GM15510 (cell line): Measurements from ENCODE around the gene CNTN4.

Experiments used
- POLR2A ChIP-seq: IDR thresholded peaks from 3 replicates; pipeline ENCODE4 v1.6.1; 2011; ENCODE audit warnings: borderline replicate concordance; ENCODE audit not compliant: insufficient read length; ENCODE audit errors: extremely low read depth

The CNTN4 gene

DNA sequence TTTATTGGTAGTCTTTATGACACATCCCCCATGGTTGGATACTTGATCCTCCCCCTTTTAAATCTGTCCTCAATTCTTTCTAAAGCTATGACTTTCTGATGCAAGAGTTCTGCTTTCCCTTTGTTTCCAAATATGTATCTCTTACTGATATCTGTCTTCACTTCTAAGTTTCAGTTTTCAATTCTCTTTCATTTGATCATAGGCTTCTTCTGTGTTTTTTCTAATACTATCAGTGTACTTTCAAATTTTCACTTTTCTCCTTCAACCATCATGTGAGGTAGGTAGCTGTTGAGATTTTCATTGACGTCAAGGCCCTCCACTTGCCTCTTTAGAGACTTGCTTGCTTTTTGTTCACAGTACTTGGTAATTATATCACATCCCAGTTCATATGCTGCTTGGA lies 436.5 kb downstream of the CNTN4 start:
- no peak for TF ChIP-seq POLR2A

DNA sequence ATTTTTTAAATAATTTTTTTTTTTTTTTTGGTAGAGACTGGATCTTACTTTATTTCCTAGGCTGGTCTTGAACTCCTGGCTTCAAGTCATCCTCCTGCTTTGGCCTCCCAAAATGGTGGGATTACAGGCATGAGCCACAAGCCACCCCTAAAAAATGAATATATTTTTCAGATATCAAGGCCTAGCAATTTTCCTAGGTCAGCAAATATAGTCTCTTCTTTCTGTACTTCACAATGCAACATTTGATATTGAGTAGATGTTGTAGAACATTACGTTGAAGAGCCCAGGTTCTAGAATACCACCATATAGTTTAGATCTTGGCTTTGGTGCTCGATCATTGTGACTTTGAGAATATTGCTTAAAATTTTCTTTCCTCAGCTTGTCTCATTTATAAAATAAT lies 437.9 kb downstream of the CNTN4 start:
- no peak for TF ChIP-seq POLR2A

DNA sequence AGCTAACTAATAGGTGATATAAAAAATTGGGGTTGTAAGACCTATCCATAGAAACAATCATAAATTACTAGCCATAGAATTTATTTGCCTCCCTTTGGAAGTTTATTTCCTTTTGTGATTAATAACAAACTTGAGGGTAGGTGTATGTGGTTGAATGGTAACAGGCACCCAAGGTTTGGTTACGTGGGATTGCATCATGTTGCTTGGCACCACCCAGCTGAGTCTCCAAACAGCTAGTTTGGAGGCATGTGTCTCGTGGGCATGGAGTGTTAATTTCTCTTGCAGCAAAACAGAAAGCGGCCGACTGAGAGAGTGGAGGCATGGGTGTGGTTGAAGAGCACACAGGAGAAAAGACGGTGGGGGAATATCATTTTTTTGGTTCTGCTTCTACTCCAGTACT lies 441.4 kb downstream of the CNTN4 start:
- TF ChIP-seq POLR2A, result no peak

DNA sequence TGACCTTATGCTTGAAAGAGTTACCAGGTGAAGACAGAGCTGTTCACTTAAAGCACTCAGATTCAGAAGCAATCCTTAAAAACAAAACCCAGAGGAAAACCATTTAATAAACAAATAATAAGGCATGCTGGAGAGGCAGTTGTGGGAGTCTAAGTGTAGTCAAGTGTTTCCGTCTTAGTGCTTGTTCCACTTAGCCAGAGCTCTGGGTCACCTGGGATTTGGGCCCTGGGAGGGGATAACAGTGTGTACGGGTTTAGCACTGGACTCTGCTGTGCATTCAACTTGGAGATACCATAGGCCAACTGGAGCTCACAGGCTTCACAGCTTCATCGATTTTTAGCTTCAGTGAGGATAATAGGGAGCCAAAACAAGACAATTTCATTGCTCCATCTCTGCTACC lies 444.6 kb downstream of the CNTN4 start:
- TF ChIP-seq POLR2A, result no peak

DNA sequence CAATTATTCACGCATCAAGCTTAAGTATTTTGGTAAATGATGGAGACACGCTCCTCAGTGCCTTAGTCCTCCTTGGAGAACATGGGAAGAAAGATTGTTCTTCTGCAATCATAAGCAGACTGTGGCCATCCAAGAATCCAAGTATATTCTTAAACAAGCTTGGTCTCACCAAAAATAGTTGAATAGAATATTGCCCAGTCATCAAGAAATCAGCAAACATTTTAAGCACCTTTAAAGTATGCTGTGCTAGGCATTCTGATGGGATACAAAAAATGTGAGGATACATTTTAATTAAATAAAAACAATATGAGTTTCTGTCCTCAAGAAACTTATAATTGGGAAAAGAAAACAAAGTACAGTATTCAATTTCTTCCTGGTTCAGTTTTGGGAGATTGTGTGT lies 445.5 kb downstream of the CNTN4 start:
- TF ChIP-seq POLR2A, result no peak

DNA sequence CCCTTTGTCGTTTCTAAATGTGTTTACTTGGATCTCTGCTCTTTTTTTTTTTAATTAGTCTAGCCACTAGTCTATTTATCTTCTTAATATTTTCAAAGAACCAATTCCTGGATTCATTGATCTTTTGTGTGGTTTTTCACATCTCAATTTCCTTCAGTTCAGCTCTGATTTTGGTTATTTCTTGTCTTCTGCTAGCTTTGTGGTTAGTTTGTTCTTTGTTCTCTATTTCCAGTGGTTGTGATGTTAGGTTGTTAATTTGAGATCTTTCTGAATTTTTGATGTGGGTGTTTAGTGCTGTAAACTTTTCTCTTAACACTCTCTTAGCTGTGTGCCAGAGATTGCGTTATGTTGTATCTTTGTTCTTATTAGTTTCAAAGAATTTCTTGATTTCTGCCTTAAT lies 446.1 kb downstream of the CNTN4 start:
- TF ChIP-seq POLR2A, result no peak

DNA sequence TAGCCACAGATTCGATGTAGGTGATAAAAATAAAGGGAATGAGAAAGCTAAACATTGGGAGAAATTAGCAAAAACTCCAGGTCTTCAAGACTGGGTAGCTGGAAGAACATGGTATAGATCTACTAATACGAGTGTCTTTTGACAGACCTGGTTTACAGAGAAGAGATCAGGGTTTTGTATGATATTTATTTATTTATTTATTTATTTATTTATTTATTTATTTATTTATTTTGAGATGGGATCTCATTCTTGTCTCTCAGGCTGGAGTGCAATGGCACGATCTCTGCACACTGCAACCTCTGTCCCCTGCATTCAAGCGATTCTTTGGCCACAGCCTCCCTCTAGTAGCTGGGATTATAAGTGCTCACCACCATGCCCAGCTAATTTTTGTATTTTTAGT lies 448.4 kb downstream of the CNTN4 start:
- no peak for TF ChIP-seq POLR2A

DNA sequence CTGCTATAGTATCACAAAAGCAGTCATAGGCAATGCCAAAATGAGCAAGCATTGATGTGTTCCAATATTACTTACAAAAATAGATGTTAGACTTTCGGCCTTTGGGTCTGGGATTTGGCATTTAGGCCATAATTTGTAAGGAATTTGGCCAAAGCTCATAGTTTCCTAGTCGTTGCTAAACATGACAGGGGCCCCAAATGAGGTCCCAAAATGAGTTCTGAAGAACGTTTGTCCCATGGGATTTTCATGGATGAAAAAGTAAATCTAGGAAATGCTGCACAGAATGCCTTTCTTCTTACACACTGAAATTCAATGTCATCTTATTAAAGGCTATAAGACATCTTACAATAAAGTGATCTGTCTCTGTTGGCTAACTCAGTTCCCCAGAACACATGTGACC lies 456.0 kb downstream of the CNTN4 start:
- TF ChIP-seq POLR2A, result no peak

DNA sequence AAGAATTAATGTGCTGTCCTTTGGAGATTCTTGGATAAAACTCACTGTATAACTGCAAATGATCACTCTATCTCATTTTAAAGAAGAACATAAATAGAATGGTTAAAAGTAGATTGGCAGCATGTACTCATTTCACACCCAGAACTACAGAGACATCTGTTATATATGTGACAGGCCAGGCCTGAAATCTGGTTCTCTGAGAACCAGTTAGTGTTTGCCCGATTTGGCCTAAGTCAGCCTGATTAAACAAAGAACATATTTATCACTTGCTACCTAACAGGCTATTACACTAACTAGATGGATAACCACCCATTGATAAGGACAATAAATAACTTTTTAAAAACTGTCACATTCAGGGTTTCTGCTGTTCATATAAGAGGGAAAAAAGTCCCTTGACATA lies 460.1 kb downstream of the CNTN4 start:
- no peak for TF ChIP-seq POLR2A

DNA sequence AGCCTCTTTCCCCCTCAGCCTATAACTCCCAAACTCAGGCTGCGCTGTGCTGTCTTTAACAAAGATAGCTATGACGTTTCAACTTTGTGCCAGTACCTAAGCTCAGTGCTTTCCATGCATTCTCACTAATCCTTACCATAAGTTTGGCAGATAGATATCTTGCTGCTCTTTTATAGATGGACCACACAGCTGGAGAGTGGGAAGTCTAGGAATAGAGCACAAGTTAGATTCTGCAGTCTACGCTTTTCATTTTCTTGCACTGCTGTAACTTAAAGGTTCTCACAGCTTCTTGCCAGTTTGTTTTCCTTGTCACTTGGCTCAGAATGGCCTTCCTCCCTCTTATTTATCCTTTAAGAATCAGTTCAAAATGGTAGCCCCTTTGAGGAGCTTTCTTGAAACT lies 468.8 kb downstream of the CNTN4 start:
- TF ChIP-seq POLR2A, result no peak

DNA sequence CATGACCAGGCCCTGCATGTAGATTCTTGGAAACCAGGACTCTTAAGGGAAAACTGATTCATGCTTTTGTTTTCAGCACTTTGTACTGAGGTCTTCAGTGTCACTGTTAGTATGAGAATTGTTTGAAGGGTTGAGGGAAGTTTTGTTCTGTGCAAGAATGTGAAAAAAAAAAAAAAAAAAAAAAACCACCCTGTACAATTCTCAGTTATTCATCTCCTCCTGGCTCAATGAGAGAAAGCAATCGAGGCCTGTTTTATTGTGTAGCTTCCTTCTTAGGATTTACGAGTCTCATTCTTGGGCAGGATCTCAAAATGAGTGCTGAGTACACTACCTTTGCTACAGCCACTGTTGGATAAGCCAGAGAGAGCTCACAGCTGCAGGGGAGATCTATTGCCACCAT lies 469.5 kb downstream of the CNTN4 start:
- TF ChIP-seq POLR2A, result no peak

DNA sequence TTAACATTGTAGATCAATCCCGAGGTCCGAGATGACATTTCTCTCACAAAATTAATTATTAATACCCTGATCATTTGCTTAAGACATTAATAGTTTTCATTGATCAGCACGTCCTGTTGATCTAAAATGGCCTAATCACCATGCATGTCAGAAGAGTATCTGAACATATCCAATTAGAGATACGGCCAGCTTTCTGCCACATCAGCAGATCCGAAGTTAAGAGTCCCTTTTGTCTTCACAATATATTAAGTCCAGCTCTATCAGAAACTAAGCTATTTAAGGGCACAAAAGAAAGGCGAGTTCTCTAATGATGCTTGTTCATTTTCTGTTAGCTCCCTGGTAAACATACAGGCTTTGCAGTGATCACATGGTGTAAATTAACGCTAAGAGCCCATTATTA lies 470.3 kb downstream of the CNTN4 start:
- no peak for TF ChIP-seq POLR2A

DNA sequence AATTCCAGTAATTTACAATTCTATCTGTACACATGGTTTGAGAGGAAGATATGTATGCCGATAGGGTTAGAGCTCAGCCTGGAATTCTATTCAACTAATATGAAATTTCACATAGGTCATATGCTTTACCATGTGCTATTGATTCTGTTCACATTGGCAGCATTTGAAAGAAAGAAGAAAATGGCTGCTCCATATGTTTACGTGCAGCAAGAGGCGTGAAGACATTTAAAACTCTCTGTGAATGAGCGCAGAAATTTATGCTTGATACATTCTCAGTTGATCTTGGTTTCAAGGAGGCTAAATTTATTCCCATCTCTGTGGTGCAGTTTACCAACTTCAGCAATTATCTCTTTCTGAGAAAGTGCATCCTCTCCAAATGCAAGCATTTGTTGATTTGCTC lies 478.9 kb downstream of the CNTN4 start:
- TF ChIP-seq POLR2A, result no peak

DNA sequence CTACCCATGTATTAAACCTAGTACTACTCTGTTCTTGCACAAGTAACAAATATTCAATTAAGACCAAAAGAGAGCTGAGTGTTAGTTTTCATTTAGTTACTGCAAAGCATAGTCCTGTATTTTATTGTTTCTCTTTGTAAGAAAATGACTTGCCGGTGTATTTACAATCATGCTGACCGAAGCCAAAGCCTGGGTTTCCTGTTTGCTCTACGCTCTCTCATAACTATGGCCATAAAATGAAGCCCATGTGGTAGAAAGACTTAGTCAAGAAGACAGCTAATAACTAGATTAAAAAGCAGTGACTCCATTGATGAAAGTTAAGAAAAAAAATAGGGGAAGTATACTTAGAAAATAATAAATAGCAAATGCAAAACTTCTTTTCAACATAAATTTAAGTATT lies 479.9 kb downstream of the CNTN4 start:
- TF ChIP-seq POLR2A, result no peak

DNA sequence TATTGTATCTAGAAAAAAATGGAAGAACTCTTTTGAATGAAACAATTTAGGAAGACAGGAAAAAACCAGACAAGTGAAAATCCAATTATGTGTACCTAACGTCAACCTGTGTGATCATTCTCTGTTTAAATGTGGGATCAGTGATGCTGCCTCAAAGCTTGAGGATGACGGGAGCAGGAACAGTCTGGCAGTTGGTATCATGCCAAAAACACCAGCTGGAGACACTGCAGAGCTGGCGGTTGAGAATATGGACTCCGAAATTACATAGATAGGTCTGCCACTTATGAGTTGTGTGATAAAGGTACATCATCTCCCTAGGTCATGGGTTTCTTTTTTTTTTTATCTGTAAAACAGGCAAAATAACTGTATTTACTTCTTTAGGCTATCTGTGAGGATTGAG lies 480.5 kb downstream of the CNTN4 start:
- TF ChIP-seq POLR2A, result no peak

DNA sequence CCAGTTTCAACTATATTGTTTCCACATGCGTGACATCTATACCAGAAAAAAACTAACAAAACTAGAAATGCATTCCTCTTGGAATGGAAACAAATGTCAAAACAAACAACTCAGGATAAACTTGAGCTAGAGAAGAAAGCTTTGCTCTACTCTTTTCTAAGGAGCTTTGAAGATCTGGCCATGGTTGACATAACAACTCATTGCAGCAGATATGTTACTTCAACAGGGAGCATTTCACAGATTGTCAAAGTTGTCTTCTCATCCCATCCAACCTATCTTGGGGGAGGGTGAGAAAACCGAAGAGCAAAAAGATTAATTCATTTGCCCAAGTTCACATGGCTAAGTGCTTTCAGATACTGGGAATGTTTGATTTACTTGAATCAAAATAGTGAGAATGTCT lies 484.4 kb downstream of the CNTN4 start:
- TF ChIP-seq POLR2A, result no peak

DNA sequence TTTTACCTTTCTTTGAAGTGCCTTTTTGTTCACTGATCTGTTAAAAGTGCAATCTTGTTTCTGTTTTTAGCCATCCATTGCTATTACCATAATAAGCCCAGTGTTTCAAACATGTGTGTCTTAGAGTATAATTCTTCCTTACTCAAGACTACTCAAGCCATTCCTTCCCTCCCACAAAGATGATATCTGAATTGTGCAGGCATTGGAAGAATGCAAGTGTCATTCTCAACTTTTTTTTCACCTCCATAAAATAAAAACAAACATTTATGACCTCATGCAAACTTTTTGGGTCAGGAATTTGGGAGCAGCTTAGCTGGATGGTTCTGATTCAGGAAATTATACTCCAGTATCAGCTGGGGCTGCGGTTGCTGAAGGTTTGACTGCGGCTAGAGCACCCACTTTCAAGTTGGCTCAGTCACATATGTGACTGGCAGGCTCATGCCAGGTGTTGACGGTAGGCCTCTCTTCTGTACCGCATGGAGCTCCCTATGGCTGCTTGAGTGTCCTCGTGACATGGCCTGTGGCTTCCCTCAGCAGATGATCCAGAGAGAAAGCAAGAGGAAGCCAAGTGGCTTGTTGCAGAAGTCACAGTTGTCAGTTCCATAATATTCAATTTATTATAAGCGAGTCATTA lies 490.8 kb downstream of the CNTN4 start:
- TF ChIP-seq POLR2A, result no peak
